Neural cell (in vitro differentiated cells): ENCODE results near the gene DHRS9. TPM values are rescaled to one million over a fixed set of nuclear protein-coding genes. Genes with fewer than 3 reads are reported as not detected.

Experiments used
- H2AFZ ChIP-seq: fragments of 200-600, 300-800 bp; sonication (generic), shearing (Covaris generic); 2 replicates; pipeline ENCODE4 v1.6.0; 2014; ENCODE audit warnings: low read depth, mild to moderate bottlenecking, antibody characterized with exemption, low read length, moderate library complexity
- H3F3A ChIP-seq: fragments of 200-600 bp; shearing (Covaris generic); 2 replicates; pipeline ENCODE4 v1.6.1; 2016; ENCODE audit warnings: mild to moderate bottlenecking, moderate library complexity, mixed read lengths, antibody characterized with exemption, low read length; ENCODE audit not compliant: insufficient read depth, poor library complexity, severe bottlenecking
- H3K27ac ChIP-seq: fragments of 200-600, 300-800 bp; sonication (generic), shearing (Covaris generic); 2 replicates; pipeline ENCODE4 v1.5.1; 2014; ENCODE audit warnings: mild to moderate bottlenecking, low read length, moderate library complexity
- H3K27me3 ChIP-seq: fragments of 300-800, 200-600 bp; sonication (generic), shearing (Covaris generic); 2 replicates; pipeline ENCODE4 v1.6.0; 2014; ENCODE audit warnings: mild to moderate bottlenecking, low read depth, low read length, moderate library complexity; ENCODE audit not compliant: insufficient read depth
- H3K36me3 ChIP-seq: fragments of 300-800, 200-600 bp; sonication (generic), shearing (Covaris generic); 2 replicates; pipeline ENCODE4 v1.5.1; 2014; ENCODE audit warnings: mild to moderate bottlenecking, antibody characterized with exemption, low read length, moderate library complexity; ENCODE audit not compliant: insufficient read depth
- H3K4me2 ChIP-seq: fragments of 300-800, 200-600 bp; sonication (generic), shearing (Covaris generic); 2 replicates; pipeline ENCODE4 v1.6.0; 2014; ENCODE audit warnings: mild to moderate bottlenecking, low read length
- H3K4me3 ChIP-seq: fragments of 300-800, 200-600 bp; sonication (generic), shearing (Covaris generic); 2 replicates; pipeline ENCODE4 v1.5.1; 2014; ENCODE audit warnings: mild to moderate bottlenecking, low read length, moderate library complexity
- H3K79me2 ChIP-seq: fragments of 200-600 bp; shearing (Covaris generic); replicated peaks from 2 replicates; pipeline ENCODE4 v1.6.0; 2014; ENCODE audit warnings: mild to moderate bottlenecking, low read length, moderate library complexity; ENCODE audit not compliant: insufficient read depth
- H3K9ac ChIP-seq: fragments of 300-800, 200-600 bp; sonication (generic), shearing (Covaris generic); 2 replicates; pipeline ENCODE4 v1.6.1; 2016; ENCODE audit warnings: mild to moderate bottlenecking, low read length, mixed read lengths
- H3K9me2 ChIP-seq: fragments of 200-600 bp; shearing (Covaris generic); 2 replicates; pipeline ENCODE4 v1.6.1; 2016; ENCODE audit warnings: mild to moderate bottlenecking, low read length, mixed read lengths; ENCODE audit not compliant: insufficient read depth
- H3K9me3 ChIP-seq: fragments of 200-600, 300-800 bp; sonication (generic), shearing (Covaris generic); 2 replicates; pipeline ENCODE4 v1.6.1; 2016; ENCODE audit warnings: mild to moderate bottlenecking, mixed run types, low read length, moderate library complexity, mixed read lengths
- H4K20me1 ChIP-seq: fragments of 200-600 bp; shearing (Covaris generic); 2 replicates; pipeline ENCODE4 v1.6.1; 2016; ENCODE audit warnings: mild to moderate bottlenecking, mixed run types; ENCODE audit not compliant: insufficient read depth
- EP300 ChIP-seq: fragments of 450-650 bp; conservative IDR thresholded peaks from 2 replicates; pipeline ENCODE4 v1.6.1; 2014; ENCODE audit warnings: antibody characterized with exemption, mild to moderate bottlenecking, moderate library complexity; ENCODE audit not compliant: poor library complexity, severe bottlenecking
- EZH2 ChIP-seq: fragments of 200-600, 300-800 bp; shearing (Covaris generic), sonication (generic); IDR thresholded peaks from 2 replicates; pipeline ENCODE4 v1.6.1; 2014; ENCODE audit warnings: antibody characterized with exemption, low read length, borderline replicate concordance, mild to moderate bottlenecking; ENCODE audit not compliant: insufficient read depth, poor library complexity, severe bottlenecking
- MXI1 ChIP-seq: fragments of 450-650 bp; conservative IDR thresholded peaks from 2 replicates; pipeline ENCODE4 v1.6.1; 2014; ENCODE audit warnings: antibody characterized with exemption, mild to moderate bottlenecking; ENCODE audit not compliant: poor library complexity, severe bottlenecking
- POLR2AphosphoS5 ChIP-seq: IDR thresholded peaks from 2 replicates; pipeline ENCODE4 v1.6.1; 2012
- RAD21 ChIP-seq: fragments of 450-650 bp; conservative IDR thresholded peaks from 2 replicates; pipeline ENCODE4 v1.6.1; 2014; ENCODE audit warnings: antibody characterized with exemption, mild to moderate bottlenecking, moderate library complexity
- REST ChIP-seq: IDR thresholded peaks from 2 replicates; pipeline ENCODE4 v1.6.1; 2012; ENCODE audit warnings: borderline replicate concordance
- SMC3 ChIP-seq: fragments of 450-650 bp; conservative IDR thresholded peaks from 2 replicates; pipeline ENCODE4 v1.6.1; 2014; ENCODE audit warnings: antibody characterized with exemption, mild to moderate bottlenecking, moderate library complexity; ENCODE audit not compliant: poor library complexity
- TAF1 ChIP-seq: IDR thresholded peaks from 2 replicates; pipeline ENCODE4 v1.6.1; 2012; ENCODE audit warnings: low read depth
- polyA plus RNA-seq: library from polyadenylated mRNA; depleted of rRNA; stranded (reverse); fragments of >200 nt; gene quantifications from 2 replicates; pipeline ENCODE4 v1.2.3, GENCODE V29; 2014
- TF ChIP-seq, protein P1 (sequence below): fragments of 450-650 bp; IDR thresholded peaks from 2 replicates; pipeline ENCODE4 v1.5.1; 2014; ENCODE audit warnings: antibody characterized with exemption, mild to moderate bottlenecking, moderate library complexity; ENCODE audit not compliant: poor library complexity, severe bottlenecking

DHRS9 gene
- polyA plus RNA-seq, 1 donor from 2014 or later = not detected

DNA sequence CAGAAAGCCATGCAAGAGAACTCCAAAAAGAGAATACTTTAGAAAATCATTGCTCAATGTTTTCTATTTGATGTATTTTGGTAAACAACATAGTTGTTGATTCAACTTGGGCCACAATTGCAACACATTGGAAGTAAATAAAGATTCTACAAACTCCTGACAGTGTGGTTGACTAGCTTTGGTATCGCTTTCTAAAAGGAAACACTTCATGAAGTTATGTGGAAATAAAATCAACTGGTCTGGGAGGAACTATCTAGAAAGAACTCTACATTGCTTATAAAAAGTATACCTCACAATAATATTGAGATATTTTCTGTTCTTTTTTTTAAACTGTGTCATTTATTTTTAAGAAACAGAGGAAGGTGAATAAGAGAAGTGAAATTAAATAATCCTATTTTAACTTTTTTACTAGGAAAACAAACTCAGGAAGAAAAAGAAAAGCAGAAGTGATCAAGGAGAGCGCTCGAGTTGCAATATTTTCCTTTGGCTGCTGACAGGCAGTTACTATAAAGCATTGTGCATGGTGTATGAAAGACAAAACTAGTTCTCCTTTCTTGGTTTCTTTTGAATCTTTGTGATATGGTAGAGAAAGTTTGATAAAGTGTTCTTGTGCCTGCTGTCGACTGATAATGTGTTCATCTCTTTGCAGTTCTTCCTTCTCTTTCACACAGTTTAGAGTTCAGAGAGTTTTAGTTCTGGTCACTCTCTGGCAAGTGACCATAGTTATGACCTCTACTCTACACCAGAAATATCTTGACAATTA is 3.0 kb downstream of the DHRS9 start:
- no peaks in the 10 kb centered on the region for H4K20me1 ChIP-seq
- H3K79me2 ChIP-seq = no peaks in the 10 kb centered on the region
- H3K27me3 ChIP-seq = no peaks in the 10 kb centered on the region
- no peak overlapping the region for H3K4me2 ChIP-seq
- no peak overlapping the region for H2AFZ ChIP-seq
- TF ChIP-seq, protein P1, sequence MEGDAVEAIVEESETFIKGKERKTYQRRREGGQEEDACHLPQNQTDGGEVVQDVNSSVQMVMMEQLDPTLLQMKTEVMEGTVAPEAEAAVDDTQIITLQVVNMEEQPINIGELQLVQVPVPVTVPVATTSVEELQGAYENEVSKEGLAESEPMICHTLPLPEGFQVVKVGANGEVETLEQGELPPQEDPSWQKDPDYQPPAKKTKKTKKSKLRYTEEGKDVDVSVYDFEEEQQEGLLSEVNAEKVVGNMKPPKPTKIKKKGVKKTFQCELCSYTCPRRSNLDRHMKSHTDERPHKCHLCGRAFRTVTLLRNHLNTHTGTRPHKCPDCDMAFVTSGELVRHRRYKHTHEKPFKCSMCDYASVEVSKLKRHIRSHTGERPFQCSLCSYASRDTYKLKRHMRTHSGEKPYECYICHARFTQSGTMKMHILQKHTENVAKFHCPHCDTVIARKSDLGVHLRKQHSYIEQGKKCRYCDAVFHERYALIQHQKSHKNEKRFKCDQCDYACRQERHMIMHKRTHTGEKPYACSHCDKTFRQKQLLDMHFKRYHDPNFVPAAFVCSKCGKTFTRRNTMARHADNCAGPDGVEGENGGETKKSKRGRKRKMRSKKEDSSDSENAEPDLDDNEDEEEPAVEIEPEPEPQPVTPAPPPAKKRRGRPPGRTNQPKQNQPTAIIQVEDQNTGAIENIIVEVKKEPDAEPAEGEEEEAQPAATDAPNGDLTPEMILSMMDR = no peak
- TF ChIP-seq EZH2 (no peak), RAD21 (no peak), MXI1 (no peak), TAF1 (no peak), REST (no peak), SMC3 (no peak), EP300 (no peak), POLR2AphosphoS5 (no peak)
- H3K9me3 ChIP-seq = no peaks in the 10 kb centered on the region
- no peak overlapping the region for H3K27ac ChIP-seq
- H3K4me3 ChIP-seq = no peak overlapping the region
- H3F3A ChIP-seq = no peaks in the 10 kb centered on the region
- H3K9ac ChIP-seq = no peak overlapping the region
- H3K9me2 ChIP-seq = no peaks in the 10 kb centered on the region
- no peaks in the 10 kb centered on the region for H3K36me3 ChIP-seq

DNA sequence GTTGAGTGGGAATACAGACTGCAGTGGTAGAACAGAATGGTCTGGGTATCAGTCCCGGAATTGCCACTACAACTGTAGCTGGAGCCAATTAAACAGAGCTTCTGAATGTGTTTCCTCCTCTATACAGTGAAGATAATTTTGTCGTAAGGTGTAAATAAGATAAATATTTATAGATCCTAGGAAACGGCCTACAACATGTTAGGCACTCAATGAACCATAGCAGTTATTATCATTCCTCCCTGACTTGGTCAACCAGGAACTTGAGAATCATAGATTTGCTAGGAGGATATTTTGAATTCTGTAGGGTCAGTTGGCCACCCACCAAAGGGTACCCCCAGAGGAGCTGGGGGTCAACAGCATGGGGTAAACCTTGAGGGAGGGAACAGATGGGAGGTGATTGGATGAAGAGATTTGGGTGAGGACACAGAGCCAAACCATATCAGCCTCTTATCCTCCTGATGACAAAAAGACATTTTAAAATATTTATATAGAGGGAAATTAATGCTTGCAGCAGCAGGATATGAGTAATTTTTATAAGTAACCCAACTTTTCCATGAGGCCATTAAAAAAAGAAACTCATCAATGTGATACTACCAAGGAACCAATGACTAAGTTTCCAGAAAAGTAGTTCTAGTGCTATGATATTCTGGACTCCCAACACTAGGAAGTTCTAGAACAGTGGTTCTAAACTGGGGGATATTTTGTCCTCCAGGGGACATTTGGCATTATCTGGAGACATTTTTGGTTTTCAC is 4.0 kb downstream of the DHRS9 start:
- no peak overlapping the region for H2AFZ ChIP-seq
- H3K27me3 ChIP-seq = no peaks in the 10 kb centered on the region
- H3K9me2 ChIP-seq = no peaks in the 10 kb centered on the region
- H3K36me3 ChIP-seq = no peaks in the 10 kb centered on the region
- no peaks in the 10 kb centered on the region for H4K20me1 ChIP-seq
- no peak overlapping the region for H3K27ac ChIP-seq
- no peaks in the 10 kb centered on the region for H3K79me2 ChIP-seq
- no peak overlapping the region for H3K4me2 ChIP-seq
- no peaks in the 10 kb centered on the region for H3F3A ChIP-seq
- TF ChIP-seq, protein P1 = no peak
- TF ChIP-seq RAD21 (no peak), TAF1 (no peak), SMC3 (no peak), EP300 (no peak), POLR2AphosphoS5 (no peak), MXI1 (no peak), EZH2 (no peak), REST (no peak)
- H3K9ac ChIP-seq = no peak overlapping the region
- H3K4me3 ChIP-seq = no peak overlapping the region
- H3K9me3 ChIP-seq = no peaks in the 10 kb centered on the region
